SKM-1 (cell line): ENCODE data around the gene RMND5B.
"Not testable (repeated sequence)": the region's sequence is repeated elsewhere in the genome, so short reads cannot be mapped to it uniquely, and the experiment has no call there.

Experiments
- DNase-seq: peaks from one replicate; lab custom pipeline; 2025; ENCODE audit not compliant: unreplicated experiment; lab: John Stamatoyannopoulos, UW

The RMND5B gene

DNA sequence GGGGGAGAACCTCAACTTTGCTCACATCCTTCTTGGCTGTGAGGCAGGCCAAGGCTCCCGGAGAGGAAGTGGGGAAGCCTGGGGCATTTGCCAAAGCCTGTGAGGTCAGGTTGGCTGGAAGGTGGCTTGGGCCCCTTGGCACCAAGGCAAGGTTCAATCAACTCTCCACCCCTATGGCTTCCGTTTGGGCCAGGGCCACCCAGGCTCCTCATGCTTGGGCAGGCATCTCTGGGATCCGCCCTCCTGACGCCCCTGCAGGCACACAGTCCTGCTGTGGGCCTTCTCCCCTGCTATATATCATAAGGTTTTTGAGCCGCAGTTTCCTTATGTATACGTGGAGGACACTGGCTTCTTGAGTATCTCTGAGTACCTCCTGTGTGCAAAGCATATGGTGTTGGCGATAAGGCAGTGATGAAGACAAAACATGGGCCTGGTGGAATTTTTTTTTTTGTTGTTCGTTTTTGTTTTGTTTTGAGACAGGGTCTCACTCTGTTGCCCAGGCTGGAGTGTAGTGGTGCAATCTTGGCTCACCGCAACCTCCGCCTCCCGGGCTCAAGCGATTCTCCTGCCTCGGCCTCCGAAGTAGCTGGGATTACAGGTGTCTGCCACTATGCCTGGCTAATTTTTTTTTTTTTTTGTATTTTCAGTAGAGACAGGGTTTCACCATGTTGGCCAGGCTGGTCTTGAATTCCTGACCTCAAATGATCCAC, 3.4 kb upstream of the RMND5B start:
- not testable (repeated sequence) for DNase-seq

DNA sequence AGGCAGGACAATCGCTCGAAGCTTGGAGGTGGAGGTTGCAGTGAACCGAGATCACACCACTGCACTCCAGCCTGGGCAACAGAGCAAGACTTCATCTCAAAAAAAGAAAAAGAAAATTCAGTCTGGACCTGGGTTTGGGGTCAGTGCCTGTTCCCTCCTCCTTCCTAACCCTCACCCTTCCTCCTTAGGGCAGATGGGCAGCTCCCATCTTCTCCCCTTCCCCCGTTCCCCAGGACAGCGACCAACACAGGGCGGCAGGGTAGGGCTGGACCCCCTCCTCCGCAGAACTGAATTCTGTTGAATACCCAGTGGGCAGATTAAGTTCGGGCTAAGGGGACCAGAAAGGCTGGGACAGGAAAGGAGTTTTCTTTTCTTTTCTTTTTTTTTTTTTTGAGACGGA, 1.5 kb upstream of the RMND5B start:
- DNase-seq: no peak

DNA sequence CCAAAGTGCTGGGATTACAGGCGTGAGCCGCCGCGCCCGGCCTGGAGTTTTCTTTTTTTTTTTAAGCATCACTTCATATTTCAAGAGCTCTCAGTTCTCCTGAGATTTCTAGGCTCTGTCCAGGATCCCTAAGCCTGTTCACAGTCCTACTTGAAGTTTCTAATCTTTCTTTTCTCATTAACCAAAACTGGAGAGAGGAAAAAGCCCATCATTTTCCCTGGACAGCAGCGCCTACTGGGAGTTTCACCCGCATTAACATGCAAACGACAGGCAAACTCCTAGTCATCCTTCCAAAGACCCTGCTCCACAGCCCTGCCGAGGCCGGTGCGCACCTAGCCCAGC, 609 bp upstream of the RMND5B start:
- not testable (repeated sequence) for DNase-seq

DNA sequence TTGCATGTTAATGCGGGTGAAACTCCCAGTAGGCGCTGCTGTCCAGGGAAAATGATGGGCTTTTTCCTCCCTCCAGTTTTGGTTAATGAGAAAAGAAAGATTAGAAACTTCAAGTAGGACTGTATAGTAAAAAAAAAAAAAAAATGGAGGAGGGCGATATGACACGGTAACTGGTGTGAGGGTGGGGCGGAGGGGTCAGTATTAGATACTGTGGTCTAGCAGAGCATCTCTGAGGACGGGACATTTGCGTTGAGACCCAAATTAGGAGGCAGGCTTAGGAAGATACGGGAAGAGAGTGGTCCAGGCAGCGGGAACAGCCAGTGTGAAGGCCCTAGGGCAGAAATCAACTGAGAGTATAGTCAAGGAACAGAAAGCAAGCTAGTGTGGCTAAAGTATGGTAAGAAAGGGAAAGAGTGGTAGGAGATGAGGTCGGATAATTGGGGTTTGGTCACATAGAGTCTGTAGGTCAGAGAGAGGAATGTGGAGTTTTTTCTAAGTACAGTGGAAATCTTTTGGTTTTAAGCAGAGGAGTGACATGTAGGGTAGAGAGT, 707 bp downstream of the RMND5B start:
- DNase-seq: no peak

DNA sequence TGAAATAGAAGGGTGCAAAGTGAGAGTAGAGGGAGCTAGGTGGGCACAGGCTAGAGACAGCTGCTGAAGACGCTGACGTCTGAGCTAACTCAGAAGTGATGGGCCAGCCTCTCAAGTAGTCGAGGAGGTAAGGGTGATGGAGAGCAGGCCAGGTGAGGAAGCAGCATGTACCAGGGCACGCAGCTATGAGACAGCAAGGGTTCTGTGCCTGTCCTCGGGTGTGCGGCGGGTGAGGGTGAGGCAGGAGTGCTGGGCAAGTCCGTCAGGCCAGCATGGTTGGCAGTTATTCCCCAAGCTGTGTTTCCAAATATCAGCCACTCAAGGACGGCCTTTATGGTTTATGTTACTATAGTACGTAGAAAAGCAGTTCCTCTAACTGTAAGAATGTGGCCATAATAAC, 6.2 kb downstream of the RMND5B start:
- no peak for DNase-seq

DNA sequence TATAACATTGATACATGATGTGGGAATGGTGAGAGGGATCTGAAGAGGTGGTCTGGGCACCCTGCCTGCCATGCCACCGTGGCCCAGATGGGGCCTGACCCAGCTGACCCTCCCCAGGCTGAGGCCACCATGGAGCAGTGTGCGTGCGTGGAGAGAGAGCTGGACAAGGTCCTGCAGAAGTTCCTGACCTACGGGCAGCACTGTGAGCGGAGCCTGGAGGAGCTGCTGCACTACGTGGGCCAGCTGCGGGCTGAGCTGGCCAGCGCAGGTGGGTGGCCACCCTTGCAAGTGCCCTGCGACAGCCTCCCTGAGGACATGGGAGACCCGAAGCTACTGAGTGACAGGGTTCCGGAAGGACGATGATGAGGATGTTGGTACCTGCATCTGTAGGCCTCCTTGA, 7.2 kb downstream of the RMND5B start:
- no peak for DNase-seq

DNA sequence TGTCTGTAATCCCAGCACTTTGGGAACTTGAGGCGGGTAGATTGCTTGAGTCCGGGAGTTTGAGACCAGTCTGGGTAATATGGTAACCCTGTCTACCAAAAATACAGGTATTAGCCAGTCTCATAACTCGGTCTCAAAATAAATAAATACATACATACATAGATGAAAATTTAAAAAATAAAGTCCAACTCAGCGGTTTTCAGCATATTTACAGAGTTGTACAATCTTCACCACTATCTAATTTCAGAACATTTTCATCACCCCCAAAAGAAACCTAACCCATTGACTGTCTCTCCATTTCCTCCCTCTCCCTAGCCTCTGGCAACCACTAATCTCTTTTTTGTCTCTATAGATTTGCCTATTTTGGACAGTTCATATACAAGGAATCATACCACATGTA, 10.7 kb downstream of the RMND5B start:
- no peak for DNase-seq

DNA sequence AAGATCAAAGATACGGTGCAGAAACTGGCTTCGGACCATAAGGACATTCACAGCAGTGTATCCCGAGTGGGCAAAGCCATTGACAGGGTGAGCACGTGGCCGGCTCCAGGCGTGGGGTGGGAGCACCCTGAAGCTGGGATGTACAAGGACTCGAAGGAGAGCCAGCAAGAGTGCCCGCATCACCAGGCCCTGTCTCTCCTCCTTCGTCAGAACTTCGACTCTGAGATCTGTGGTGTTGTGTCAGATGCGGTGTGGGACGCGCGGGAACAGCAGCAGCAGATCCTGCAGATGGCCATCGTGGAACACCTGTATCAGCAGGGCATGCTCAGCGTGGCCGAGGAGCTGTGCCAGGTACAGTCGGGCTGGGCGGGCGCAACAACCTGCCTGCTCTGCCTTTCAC, 11.8 kb downstream of the RMND5B start:
- DNase-seq: no peak

DNA sequence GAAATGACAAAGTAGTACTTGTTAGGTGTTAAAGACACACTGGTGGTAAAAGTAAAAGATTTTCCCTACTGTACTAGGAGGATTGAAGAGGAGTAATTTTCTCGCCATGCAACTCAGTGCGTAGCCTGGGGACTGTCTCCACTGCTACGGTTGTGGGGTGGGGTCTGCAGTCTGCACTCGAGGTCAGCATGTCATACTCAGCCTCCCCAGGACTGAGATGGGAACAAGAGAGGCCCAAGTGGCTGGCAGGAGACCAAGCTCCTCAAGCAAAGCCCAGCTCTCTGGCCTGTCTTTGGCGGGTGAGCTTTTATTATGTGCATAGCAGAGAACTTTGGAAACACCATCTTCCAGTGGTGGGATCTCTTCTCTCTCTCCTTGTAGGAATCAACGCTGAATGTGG, 12.4 kb downstream of the RMND5B start:
- DNase-seq: no peak

DNA sequence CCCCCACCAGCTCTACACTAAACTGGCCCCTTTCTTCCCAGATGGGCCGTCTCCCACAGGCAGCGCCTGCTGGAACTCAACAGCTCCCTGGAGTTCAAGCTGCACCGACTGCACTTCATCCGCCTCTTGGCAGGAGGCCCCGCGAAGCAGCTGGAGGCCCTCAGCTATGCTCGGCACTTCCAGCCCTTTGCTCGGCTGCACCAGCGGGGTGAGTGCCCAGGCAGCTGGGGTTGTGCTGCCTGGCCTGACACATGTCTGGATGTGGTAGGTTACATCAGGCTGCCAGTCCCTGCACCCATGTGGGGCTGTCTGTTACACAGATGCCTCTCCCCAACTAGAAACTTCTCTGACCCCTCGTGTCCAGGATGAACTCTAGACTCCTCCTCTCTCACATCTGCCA, 13.1 kb downstream of the RMND5B start:
- DNase-seq: no peak

DNA sequence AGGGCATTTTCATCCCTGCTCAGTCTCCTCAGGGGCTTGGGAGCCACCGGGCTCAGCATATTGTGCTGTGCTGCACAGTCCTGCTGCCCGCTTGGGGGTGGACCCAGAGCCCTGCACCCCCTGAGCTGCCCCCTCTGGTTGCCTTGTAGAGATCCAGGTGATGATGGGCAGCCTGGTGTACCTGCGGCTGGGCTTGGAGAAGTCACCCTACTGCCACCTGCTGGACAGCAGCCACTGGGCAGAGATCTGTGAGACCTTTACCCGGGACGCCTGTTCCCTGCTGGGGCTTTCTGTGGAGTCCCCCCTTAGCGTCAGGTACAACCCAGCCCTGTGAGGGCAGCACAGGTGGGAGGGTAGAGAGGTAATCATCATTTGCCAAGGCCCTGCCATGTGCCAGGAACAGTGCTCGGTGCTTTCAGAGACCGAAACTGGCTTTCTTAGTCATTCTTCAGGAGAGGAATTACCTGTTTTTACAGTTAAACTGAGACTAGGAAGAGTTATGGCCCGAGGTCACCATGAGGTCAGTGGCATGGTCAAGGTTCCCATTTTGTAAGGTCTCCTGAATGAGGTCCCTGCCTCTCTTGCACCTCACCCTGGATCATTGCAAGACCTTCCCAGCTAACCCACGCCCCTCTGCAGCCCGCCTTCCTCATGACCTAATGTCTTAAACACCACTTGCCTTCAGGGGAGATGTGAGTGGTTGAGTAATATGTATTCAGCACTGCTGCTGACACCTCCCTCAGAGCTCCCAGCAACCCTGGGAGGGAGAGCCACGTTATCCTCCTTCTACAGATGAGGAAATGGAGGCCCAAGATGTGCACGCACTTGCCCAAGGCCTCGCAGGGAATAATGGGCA, 15.4 kb downstream of the RMND5B start:
- peak; percentile 21 for DNase-seq

DNA sequence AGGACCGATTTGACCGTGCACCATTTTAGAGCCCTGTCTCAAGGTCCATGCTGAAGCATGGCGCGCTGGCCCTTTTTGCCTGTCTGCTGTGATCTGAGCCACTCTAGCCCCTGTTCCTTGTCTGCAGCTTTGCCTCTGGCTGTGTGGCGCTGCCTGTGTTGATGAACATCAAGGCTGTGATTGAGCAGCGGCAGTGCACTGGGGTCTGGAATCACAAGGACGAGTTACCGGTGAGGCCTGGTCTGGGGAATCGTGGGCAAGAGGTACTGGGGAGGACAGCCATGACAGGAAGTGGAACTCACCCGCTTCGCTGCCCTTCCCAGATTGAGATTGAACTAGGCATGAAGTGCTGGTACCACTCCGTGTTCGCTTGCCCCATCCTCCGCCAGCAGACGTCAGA, 16.6 kb downstream of the RMND5B start:
- DNase-seq: no peak

DNA sequence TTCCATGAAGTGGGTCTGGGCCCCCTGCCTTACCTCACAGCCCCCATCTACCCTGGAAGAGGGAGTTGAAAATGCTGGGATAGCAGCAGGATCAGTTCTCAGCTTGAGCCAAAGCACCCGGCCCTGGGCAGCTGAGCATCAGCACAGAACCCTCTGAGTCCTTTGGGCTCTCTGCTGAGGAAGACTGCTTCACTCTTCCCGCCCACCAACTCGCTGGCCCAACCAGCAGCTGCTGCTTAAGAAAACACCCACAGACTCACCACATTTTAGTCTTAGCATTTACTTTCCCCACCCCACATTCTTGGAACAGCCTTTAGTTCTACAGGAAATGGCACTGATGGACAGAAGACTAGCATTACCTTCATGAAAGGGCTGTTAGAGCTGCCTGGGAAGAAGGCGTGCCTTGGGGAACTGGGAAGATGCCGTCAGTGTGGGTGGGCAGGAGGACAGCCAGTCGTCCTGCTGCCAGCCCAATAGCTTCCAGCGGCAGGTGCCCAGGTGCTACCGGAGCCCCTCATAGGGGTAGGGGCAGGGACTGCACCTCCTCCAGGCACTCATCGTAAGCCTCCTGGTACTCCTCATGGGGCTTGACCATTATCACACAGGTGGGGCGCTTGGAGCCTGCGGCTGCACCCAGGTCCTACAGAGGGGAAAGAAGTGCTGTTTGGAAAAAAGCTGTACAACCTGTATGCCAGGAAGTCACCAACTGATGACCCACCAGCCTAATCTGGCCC, 18.6 kb downstream of the RMND5B start:
- no peak for DNase-seq

DNA sequence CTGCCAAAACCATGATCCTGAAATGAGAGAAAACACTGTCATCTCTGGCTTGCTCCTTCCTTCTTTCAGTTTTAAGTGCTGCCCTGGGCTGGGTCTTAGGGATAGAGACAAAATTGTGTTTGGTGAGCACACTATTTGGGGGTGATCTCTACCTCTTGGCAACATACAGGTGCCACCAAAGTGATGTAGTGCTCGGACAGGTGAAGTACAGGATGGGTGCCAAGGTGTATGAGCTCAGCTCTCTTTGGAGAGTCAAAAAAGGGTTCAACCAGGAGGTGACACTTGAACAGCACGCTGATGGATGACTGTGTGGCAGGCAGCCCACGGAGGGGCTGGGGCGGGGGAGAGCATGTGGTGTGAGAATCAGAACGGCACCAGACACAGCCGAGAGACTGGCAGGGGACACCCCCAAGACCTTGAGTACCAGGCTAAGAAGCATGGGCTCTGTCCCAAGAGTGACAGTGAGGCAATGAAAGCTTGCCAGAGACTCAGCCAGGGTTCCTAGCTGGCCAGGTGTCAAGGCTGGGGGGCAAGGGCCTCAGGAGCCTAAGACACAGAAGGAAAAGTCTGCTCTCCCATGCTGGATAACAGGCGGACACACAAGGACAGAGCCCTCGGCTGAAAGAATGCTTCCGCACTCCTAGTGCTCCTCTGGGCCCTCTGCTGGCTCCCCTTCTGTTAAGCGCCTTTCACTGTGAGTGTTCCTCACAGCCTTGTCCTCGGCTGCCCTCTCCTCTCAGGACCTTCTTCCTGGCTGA, 20.3 kb downstream of the RMND5B start:
- DNase-seq: no peak

DNA sequence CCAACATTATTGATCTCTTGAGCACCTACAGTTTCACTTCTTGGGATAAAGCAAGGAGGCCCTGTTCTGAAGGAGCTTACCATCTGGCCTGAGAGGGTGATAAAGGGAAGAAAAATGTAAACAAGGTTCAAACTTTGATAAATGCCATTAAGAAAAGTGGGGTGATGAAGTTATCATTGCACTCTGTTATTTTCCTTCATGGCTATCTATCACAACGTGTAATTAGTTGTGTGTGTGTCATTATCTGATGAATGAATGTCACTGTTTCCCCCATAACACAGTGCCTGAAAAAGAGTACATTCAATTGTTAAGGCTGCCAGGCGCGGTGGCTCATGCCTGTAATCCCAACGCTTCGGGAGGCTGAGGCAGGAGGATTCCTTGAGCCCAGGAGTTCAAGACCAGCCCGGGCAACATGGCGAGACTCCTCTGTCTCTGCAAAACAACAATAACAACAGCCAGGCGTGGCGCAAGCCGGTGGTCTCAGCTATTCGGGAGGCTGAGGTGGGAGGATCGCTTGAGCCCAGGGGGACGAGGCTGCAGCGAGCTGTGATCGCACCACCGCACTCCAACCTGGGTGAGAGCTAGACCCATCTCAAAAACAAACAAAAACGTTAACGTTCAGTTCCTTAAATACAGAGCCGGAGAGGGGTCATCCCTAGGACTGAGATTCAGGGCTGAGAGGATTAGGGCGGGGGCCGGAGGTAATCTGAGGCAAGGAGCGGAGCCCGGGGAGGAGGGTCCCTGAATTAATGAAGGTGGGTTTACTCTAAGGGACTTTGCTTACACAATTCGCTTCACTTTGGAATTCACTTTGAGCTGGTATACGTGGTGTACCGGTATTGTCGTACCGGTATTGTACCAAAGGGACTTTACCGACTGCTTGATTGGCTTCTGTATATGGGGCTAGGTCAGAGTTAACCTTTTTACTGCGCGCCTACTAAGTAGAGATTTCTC, 22.0 kb downstream of the RMND5B start:
- DNase-seq: no peak

DNA sequence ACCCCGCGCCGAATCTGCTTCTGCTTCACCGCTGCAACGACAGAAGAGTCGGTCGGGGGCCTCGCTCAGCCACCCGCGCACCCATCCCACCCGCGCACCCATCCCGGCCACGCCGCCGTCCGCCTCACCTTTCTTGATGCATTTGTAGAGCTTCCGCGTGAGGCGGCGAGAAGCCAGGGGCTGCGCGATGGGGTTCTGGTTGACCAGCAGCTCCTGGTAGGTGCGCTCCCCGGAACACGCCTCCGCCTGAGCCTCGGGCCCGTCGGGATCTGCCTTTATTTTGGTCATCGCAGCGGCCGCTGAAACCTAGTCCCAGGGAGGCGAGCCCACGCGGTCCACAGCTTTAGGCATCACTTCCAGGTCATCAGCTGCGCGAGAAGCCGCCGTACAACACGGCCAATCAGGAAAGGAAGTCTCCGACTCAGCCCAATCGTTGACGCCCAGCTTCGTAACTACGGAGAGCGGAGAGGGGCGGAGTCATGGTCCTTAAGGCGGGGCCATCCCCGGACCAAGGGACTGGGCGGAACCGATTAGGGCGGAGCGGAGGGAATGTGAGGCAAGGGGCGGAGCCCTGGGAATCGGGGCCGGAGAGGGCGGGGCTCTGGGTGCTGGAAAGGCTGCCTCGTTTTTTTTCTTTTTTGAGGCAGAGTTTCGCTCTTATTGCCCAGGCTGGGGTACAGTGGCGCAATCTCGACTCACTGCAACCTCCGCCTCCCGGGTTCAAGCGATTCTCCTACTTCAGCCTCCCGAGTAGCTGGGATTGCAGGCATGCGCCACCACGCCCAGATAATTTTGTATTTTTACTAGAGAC, 22.9 kb downstream of the RMND5B start, which contains the start of gene NHP2:
Gene NHP2, minus strand, starts transcription at position 356 of the 811 bp plus-strand sequence. Its CDS starts 68 bp downstream, at position 288.
- peak; percentile 97 for DNase-seq

DNA sequence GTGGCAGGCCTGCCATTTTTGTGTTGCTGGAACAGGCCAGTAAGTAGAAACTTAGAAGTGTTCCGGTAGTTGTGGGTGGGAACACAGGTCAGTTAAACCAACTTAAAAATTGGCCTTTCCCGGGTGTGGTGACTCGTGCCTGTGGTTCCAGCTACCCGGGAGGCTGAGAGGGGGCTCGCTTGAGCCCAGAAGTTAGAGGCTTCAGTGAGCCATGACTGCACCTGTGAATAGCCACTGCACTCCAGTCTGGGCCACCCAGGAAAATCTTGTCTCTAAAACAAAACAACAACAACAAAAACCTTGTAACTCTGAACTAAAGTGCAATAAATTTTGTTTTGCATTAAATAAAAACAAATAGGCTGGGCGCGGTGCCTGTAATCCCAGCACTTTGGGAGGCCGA, 24.3 kb downstream of the RMND5B start:
- no peak for DNase-seq

DNA sequence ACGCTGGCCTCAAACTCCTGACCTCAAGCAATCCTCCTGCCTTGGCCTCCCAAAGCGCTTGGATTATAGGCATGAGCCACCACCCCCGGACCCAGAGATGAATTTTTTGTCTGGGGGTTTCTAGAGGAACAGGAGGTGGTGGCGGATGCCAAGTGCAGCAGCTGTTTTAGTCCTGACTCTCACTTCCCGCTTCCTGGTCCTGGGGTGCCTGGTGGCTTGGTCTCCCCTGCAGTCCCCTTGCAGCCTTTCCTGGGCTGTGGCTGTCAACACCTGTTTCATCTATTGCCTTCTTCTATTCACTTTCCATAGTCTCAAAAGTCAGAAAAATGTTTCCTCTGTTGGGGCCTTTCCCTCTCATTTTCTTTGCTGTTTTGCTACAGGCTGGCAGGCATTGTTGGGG, 29.4 kb downstream of the RMND5B start:
- DNase-seq: no peak

DNA sequence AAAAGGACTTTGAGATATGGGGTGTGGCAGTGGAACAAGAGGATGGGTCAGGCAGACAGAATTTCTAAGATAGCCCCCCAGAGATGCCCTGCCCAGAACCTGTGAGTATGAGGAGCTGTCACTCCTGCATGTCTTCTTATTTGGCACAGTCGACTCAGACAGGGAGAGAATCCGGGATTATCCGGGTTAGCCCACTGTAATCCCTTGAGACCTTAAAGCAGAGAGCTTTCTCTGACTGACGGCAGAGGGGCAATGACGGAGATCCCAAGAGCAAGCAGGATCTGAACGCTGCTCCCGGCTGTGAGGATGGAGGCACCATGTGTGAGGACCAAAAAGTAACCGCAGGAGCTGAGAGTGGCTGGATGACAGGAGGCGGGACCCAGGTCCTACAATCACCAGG, 31.7 kb downstream of the RMND5B start:
- DNase-seq: no peak
